GM12891 (cell line): ENCODE measurements around the gene NCOA3.

Source experiments
- POLR2A ChIP-seq: IDR thresholded peaks from 2 replicates; pipeline ENCODE4 v1.6.1; 2011; ENCODE audit warnings: low read depth, low read length, control low read depth
- POLR2AphosphoS5 ChIP-seq: IDR thresholded peaks from 2 replicates; pipeline ENCODE4 v1.6.1; 2011; ENCODE audit warnings: low read depth, low read length, control low read depth
- SPI1 ChIP-seq: IDR thresholded peaks from 2 replicates; pipeline ENCODE4 v1.6.1; 2011; ENCODE audit warnings: low read depth, low read length, control low read depth

GRCh38 chr20:47600967-47601547, 99.4 kb downstream of the NCOA3 start:
- TF ChIP-seq POLR2A: no peak
- TF ChIP-seq POLR2AphosphoS5: no peak
- no peak for TF ChIP-seq SPI1
